GM12878 (cell line): ENCODE results near the gene NOP10. TPM values are rescaled to one million over a fixed set of nuclear protein-coding genes. Genes with fewer than 3 reads are reported as not detected.

Experiments
- ATAC-seq: fragments of 200-7000 bp; cut with Tn5 transposase; 3 replicates; pipeline ENCODE4 v1.9.1; 2020; ENCODE audit warnings: mild to moderate bottlenecking, moderate library complexity
- BruUV-seq: library from RNA; stranded (reverse); fragments of 400-500 nt; replicated peaks from 2 replicates; lab custom pipeline; 2021; lab: Mats Ljungman, UMichigan
- CTCF ChIA-PET: fragments of 300-600 bp; sonication (Branson Sonifier 250); formaldehyde crosslinking; extraction: SDS; loops from one replicate; lab custom pipeline; 2021; ENCODE audit warnings: inconsistent platforms; lab: Yijun Ruan, JAX
- POLR2A ChIA-PET: fragments of 350-600 bp; formaldehyde crosslinking; extraction: SDS; loops from one replicate; lab custom pipeline; 2021; ENCODE audit warnings: inconsistent platforms; lab: Charles Lee
- RAD21 ChIA-PET: fragments of 300-600 bp; sonication (Branson Sonifier 250); formaldehyde crosslinking; loops from one replicate; lab custom pipeline; 2023; ENCODE audit warnings: antibody characterized with exemption; ENCODE audit not compliant: unreplicated experiment; lab: Charles Lee
- SMC1A ChIA-PET: fragments of 300-600 bp; sonication (Branson Sonifier 250); formaldehyde crosslinking; loops from one replicate; lab custom pipeline; 2023; ENCODE audit not compliant: unreplicated experiment, uncharacterized antibody; lab: Charles Lee
- DNase-seq: peaks from one replicate; pipeline ENCODE4 v3.0.0-alpha.2; 2011; ENCODE audit warnings: low read depth, low spot score
- FAIRE-seq: peaks from 3 replicates; lab custom pipeline; 2011; peaks lifted over from hg19 to GRCh38; lab: Jason Lieb, UNC
- H2AFZ ChIP-seq: 2 replicates; pipeline ENCODE4 v1.6.0; 2011; ENCODE audit warnings: low read depth, low read length, control low read depth; ENCODE audit not compliant: control insufficient read depth
- H3K27ac ChIP-seq: 2 replicates; pipeline ENCODE4 v1.5.1; 2011; ENCODE audit warnings: control low read depth; ENCODE audit not compliant: control insufficient read depth, insufficient read depth
- H3K27me3 ChIP-seq, 2 experiments: replicated peaks in 1 of 2; 2 replicates each; pipeline versions ENCODE4 v1.6.0 to v1.6.1; 2011; ENCODE audit warnings: low read length in 1 of 2; ENCODE audit not compliant: control insufficient read depth in 2 of 2, insufficient read depth in 2 of 2
- H3K36me3 ChIP-seq, 2 experiments: 2 replicates each; pipeline ENCODE4 v1.5.1; 2011; ENCODE audit warnings: low read length in 1 of 2; ENCODE audit not compliant: control insufficient read depth in 2 of 2, insufficient read depth in 2 of 2
- H3K4me1 ChIP-seq: 2 replicates; pipeline ENCODE4 v1.6.1; 2011; ENCODE audit warnings: mild to moderate bottlenecking, low read length, moderate library complexity, mixed read lengths; ENCODE audit not compliant: control insufficient read depth, insufficient read depth
- H3K4me2 ChIP-seq: 2 replicates; pipeline ENCODE4 v1.6.0; 2011; ENCODE audit warnings: control low read depth; ENCODE audit not compliant: control insufficient read depth, insufficient read depth
- H3K4me3 ChIP-seq: fragments of 200-600 bp; sonication (generic); 2 replicates; pipeline ENCODE4 v1.5.1; 2016
- H3K79me2 ChIP-seq: 2 replicates; pipeline ENCODE4 v1.6.0; 2011; ENCODE audit warnings: low read length; ENCODE audit not compliant: control insufficient read depth, insufficient read depth
- H3K9ac ChIP-seq: 2 replicates; pipeline ENCODE4 v1.8.0; 2011; ENCODE audit warnings: low read length, control low read depth, mixed read lengths; ENCODE audit not compliant: control insufficient read depth, insufficient read depth
- H3K9me3 ChIP-seq: replicated peaks from 3 replicates; pipeline ENCODE4 v1.5.1; 2011; ENCODE audit warnings: mild to moderate bottlenecking, low read length; ENCODE audit not compliant: control insufficient read depth, insufficient read depth
- H4K20me1 ChIP-seq: 2 replicates; pipeline ENCODE4 v1.6.0; 2011; ENCODE audit not compliant: control insufficient read depth, insufficient read depth
- ATF7 ChIP-seq: fragments of 450-650 bp; IDR thresholded peaks from 2 replicates; pipeline ENCODE4 v1.6.1; 2016; ENCODE audit warnings: low read depth, mild to moderate bottlenecking
- CTCF ChIP-seq, 3 experiments: IDR thresholded peaks in 2 of 3; conservative IDR thresholded peaks in 1 of 3; 2 replicates each; pipeline ENCODE4 v1.5.1; 2011; ENCODE audit warnings: low read depth in 3 of 3, low read length in 3 of 3, mild to moderate bottlenecking in 3 of 3, control low read depth in 2 of 3, moderate library complexity in 2 of 3, inconsistent platforms in 1 of 3, mixed read lengths in 1 of 3; ENCODE audit not compliant: control insufficient read depth in 2 of 3, insufficient read depth in 1 of 3; ENCODE audit errors: extremely low read depth in 1 of 3
- EED ChIP-seq: sonication (generic); IDR thresholded peaks from 2 replicates; pipeline ENCODE4 v1.6.1; 2016; ENCODE audit warnings: antibody characterized with exemption, low read depth
- KAT2A ChIP-seq: conservative IDR thresholded peaks from 2 replicates; pipeline ENCODE4 v1.6.1; 2011; ENCODE audit warnings: low read depth, low read length; ENCODE audit not compliant: control insufficient read depth
- MEF2A ChIP-seq: IDR thresholded peaks from 2 replicates; pipeline ENCODE4 v1.6.1; 2011; ENCODE audit warnings: low read depth, mild to moderate bottlenecking, low read length, moderate library complexity; ENCODE audit not compliant: insufficient read depth
- MEF2B ChIP-seq: fragments of 450-650 bp; IDR thresholded peaks from 2 replicates; pipeline ENCODE4 v1.6.1; 2018; ENCODE audit warnings: mild to moderate bottlenecking, moderate library complexity; ENCODE audit not compliant: partially characterized antibody, poor library complexity, severe bottlenecking
- NFIC ChIP-seq: IDR thresholded peaks from 2 replicates; pipeline ENCODE4 v1.6.1; 2012; ENCODE audit warnings: low read depth, mild to moderate bottlenecking, inconsistent platforms, low read length, moderate library complexity
- NKRF ChIP-seq: fragments of 450-650 bp; conservative IDR thresholded peaks from 2 replicates; pipeline ENCODE4 v1.6.1; 2017; ENCODE audit warnings: mild to moderate bottlenecking, moderate library complexity
- PKNOX1 ChIP-seq: fragments of 450-650 bp; IDR thresholded peaks from 2 replicates; pipeline ENCODE4 v1.6.1; 2016; ENCODE audit warnings: mild to moderate bottlenecking
- RCOR1 ChIP-seq: conservative IDR thresholded peaks from 2 replicates; pipeline ENCODE4 v1.6.1; 2012; ENCODE audit warnings: low read depth, low read length, improper control_type of control experiment
- RELA ChIP-seq: fragments of 450-650 bp; IDR thresholded peaks from 2 replicates; pipeline ENCODE4 v1.8.0; 2014; ENCODE audit warnings: borderline replicate concordance; ENCODE audit not compliant: partially characterized antibody
- SKIL ChIP-seq: fragments of 450-650 bp; IDR thresholded peaks from 2 replicates; pipeline ENCODE4 v1.6.1; 2017; ENCODE audit warnings: mild to moderate bottlenecking, low read depth, inconsistent platforms; ENCODE audit not compliant: poor library complexity, severe bottlenecking
- TCF7 ChIP-seq: IDR thresholded peaks from 2 replicates; pipeline ENCODE4 v1.6.1; 2014; ENCODE audit warnings: antibody characterized with exemption, borderline replicate concordance
- ZBED1 ChIP-seq: IDR thresholded peaks from 2 replicates; pipeline ENCODE4 v1.6.1; 2016; ENCODE audit warnings: borderline replicate concordance
- WGBS: methylation state at CpG from one replicate; pipeline ENCODE4 v1.1.6; 2016; ENCODE audit warnings: low lambda C conversion rate; ENCODE audit not compliant: insufficient replicate concordance, insufficient coverage; ENCODE audit errors: missing lambda C conversion rate; 5-methylcytosine and 5-hydroxymethylcytosine counted together
- in situ Hi-C: fragments of 300-500 bp; cut with MboI; formaldehyde crosslinking; loops from 9 replicates; pipeline ENCODE4 v1.14.3; 2018; ENCODE audit warnings: mixed read lengths
- intact Hi-C: fragments of 100-400 bp; cut with micrococcal nuclease; formaldehyde crosslinking; loops from one replicate; pipeline ENCODE4 v1.14.2; 2022; ENCODE audit not compliant: unreplicated experiment
- polyA plus RNA-seq, 11 experiments: library from polyadenylated mRNA; depleted of rRNA in 4 of 11; unstranded in 6 of 11; stranded (reverse) in 5 of 11; fragments of >200 nt; fragmentation: Nextera tagmentation in 4 of 11; fragmentation: Illumina TruSeq in 1 of 11; extraction: Ambion mirVana in 4 of 11; extraction: Trizol in 1 of 11; gene quantifications; 1 replicate in 1 of 11; 2 replicates in 10 of 11; pipeline versions ENCODE4 v1.2.1 to v1.2.3, GENCODE V29; 2011 to 2016; ENCODE audit warnings: inconsistent platforms in 2 of 11, missing spikeins in 2 of 11, low read depth in 1 of 11
- total RNA-seq, 4 experiments: library from RNA; depleted of rRNA in 3 of 4; stranded (reverse); fragments of >200 nt in 3 of 4; fragmentation: Illumina TruSeq in 1 of 4; extraction: Trizol in 1 of 4; gene quantifications; 2 replicates each; pipeline versions ENCODE4 v1.2.1 to v1.2.3, GENCODE V29; 2013 to 2021

Gene NOP10
- total and polyA plus RNA-seq, 10 of the 15 experiments (the other 5 are each of a cell fraction or from before 2014, with no cell fraction given) = 225 to 1,778 (median 537) TPM

GRCh38 chr15:34318277-34319079 lies 24.5 kb downstream of the NOP10 start:
- no peaks in the 10 kb centered on the region for H4K20me1 ChIP-seq
- ChIA-PET CTCF (interaction anchor here (0.6 to 4.6 kb wide), 11 partner anchors 7 to 269 kb away, joined by 3 to 26 read pairs (median 6); partner anchors contain the start of genes KATNBL1, LPCAT4, NOP10 and NUTM1), POLR2A (interaction anchor here (0.6 to 6.1 kb wide), 5 partner anchors 11 to 245 kb away, joined by 3 to 60 read pairs (median 12); partner anchors contain the start of gene SLC12A6), RAD21 (interaction anchor here (0.9 to 4.0 kb wide), 10 partner anchors 9 to 269 kb away, joined by 3 to 55 read pairs (median 6); partner anchors contain the start of genes LPCAT4 and SLC12A6), SMC1A (interaction anchor here (0.6 to 6.6 kb wide), 11 partner anchors 10 to 96 kb away, joined by 3 to 107 read pairs (median 4); partner anchors contain the start of genes LPCAT4, NOP10 and NUTM1)
- peaks cover 88% of the 10 kb centered on the region for H3K79me2 ChIP-seq
- BruUV-seq = TSS peak; percentile 70
- H3K4me2 ChIP-seq = peak overlapping the region; percentile 86
- no peaks in the 10 kb centered on the region; the same call in 1 of the 3 replicates for H3K9me3 ChIP-seq
- H3K27ac ChIP-seq = peak overlapping the region; percentile 90
- peak overlapping the region; percentile 82 for H2AFZ ChIP-seq
- no peaks in the 10 kb centered on the region for H3K27me3 ChIP-seq
- peaks cover 0 to 7% of the 10 kb centered on the region in 2 experiments; a peak in 1 of 4 replicates for H3K36me3 ChIP-seq
- WGBS = 15% methylated on average over 10 of the region's 10 CpGs
- intact Hi-C loops (no loop called here), in situ Hi-C loops (no loop called here)
- DNase-seq (no peak), ATAC-seq (peak; percentile 84), FAIRE-seq (no peak)
- H3K4me3 ChIP-seq = peak overlapping the region; percentile 68
- peak overlapping the region; percentile 85 for H3K9ac ChIP-seq
- H3K4me1 ChIP-seq = peaks cover 16% of the 10 kb centered on the region
- peak; percentile 34 for TF ChIP-seq SKIL
- no peak for TF ChIP-seq CTCF (IDR thresholded peaks at IDR 0.05 in 2 of 3, conservative IDR thresholded peaks at IDR 0.05 in 1 of 3; ENCODE audit: control insufficient read depth in 2 of 3, extremely low read depth in 1 of 3, insufficient read depth in 1 of 3, low read depth in 3 of 3, low read length in 3 of 3)
- no peak for TF ChIP-seq EED
- TF ChIP-seq PKNOX1 = no peak
- 0 out of 2 replicates have a peak, but pooled peaks have one; percentile 38 for TF ChIP-seq ZBED1
- 0 out of 2 replicates have a peak, but pooled peaks have one; percentile 27 for TF ChIP-seq MEF2A
- peak; percentile 48 for TF ChIP-seq MEF2B
- TF ChIP-seq KAT2A = no peak
- no peak for TF ChIP-seq RELA
- no peak for TF ChIP-seq TCF7
- TF ChIP-seq ATF7 = peak; percentile 44; the same call in 1 of the 2 replicates
- no peak for TF ChIP-seq RCOR1
- TF ChIP-seq NKRF = peak; percentile 41; the same call in 1 of the 2 replicates
- TF ChIP-seq NFIC = peak; percentile 42; the same call in 1 of the 2 replicates
